ENCODE measurements around the gene VPS37B.

VPS37B gene

GRCh38 chr12:122848471-122849351 lies 47.2 kb downstream of the VPS37B start:
- H3K4me3 ChIP-seq (ENCODE audit: low read depth, low read length) = no peak overlapping the region
- in situ Hi-C loops (cut with HindIII; ENCODE audit: low sequenced_read_pairs) = no loop called here
- no peak for TF ChIP-seq CTCF (IDR thresholded peaks at IDR 0.05; ENCODE audit: low read depth, low read length, missing control alignments)
- DNase-seq (ENCODE audit: low read depth) = no peak

- TF ChIP-seq CTCF (IDR thresholded peaks at IDR 0.05; ENCODE audit: low read depth, low read length, missing control alignments) = no peak
- in situ Hi-C loops (cut with HindIII; ENCODE audit: low sequenced_read_pairs) = no loop called here
- no peak for DNase-seq (ENCODE audit: low read depth)
- no peak overlapping the region for H3K4me3 ChIP-seq (ENCODE audit: low read depth, low read length)
Measured at GRCh38 chr12:122847921-122848421, 48.0 kb downstream of the VPS37B start.

- no peak for TF ChIP-seq CTCF (IDR thresholded peaks at IDR 0.05; ENCODE audit: low read depth, low read length, missing control alignments)
- no peak for DNase-seq (ENCODE audit: low read depth)
- H3K4me3 ChIP-seq (ENCODE audit: low read depth, low read length) = no peak overlapping the region
- in situ Hi-C loops (cut with HindIII; ENCODE audit: low sequenced_read_pairs) = no loop called here
Measured at GRCh38 chr12:122847516-122847836, 48.4 kb downstream of the VPS37B start.

GRCh38 chr12:122846622-122847515 lies 49.1 kb downstream of the VPS37B start:
- H3K4me3 ChIP-seq (ENCODE audit: low read depth, low read length) = no peak overlapping the region
- no peak for TF ChIP-seq CTCF (IDR thresholded peaks at IDR 0.05; ENCODE audit: low read depth, low read length, missing control alignments)
- no peak for DNase-seq (ENCODE audit: low read depth)
- in situ Hi-C loops (cut with HindIII; ENCODE audit: low sequenced_read_pairs) = no loop called here

GRCh38 chr12:122845865-122846621 lies 49.9 kb downstream of the VPS37B start:
- in situ Hi-C loops (cut with HindIII; ENCODE audit: low sequenced_read_pairs) = no loop called here
- H3K4me3 ChIP-seq (ENCODE audit: low read depth, low read length) = no peak overlapping the region
- DNase-seq (ENCODE audit: low read depth) = no peak
- TF ChIP-seq CTCF (IDR thresholded peaks at IDR 0.05; ENCODE audit: low read depth, low read length, missing control alignments) = no peak

Measured in astrocyte of the cerebellum (primary cell).